ENCODE data around the gene SLC26A1. TPM values are rescaled to one million over a fixed set of nuclear protein-coding genes. Genes with fewer than 3 reads are reported as not detected.

SLC26A1 gene
- total and polyA plus RNA-seq, 8 donors, result 0.35 to 8.6 (median 5.2) TPM

DNA sequence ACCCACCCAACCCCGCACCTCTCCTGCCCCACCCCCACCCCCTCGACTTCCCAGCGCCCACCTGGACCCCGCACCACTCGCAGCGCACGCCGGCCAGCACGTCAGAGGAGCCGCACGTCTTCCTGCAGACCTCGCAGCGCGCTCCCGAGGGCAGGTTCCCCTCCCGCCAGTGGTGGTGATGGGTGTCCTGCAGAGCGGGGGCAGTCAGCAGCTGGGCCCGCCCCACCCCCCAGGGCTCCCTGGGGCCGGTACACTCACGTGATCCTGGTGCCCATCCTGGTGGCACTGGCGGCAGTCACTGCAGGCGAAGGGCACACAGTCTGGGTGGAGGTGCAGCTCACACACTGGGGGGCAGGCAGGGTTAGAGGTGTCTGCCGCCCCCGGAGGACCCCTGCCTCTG is 25.0 kb downstream of the SLC26A1 start:
- no peak overlapping the region for H3K27ac ChIP-seq
- intact Hi-C loops (cut with DNase I), result no loop called here
- no peaks in the 10 kb centered on the region for H3K9me3 ChIP-seq
- peaks cover 0 to 46% of the 10 kb centered on the region in 2 donors for H3K36me3 ChIP-seq
- no peak for ATAC-seq
- peaks cover 0 to 5% of the 10 kb centered on the region in 2 donors for H3K27me3 ChIP-seq
- peak in 1 of 4 donors; percentile 68 for DNase-seq
- TF ChIP-seq, protein P1, sequence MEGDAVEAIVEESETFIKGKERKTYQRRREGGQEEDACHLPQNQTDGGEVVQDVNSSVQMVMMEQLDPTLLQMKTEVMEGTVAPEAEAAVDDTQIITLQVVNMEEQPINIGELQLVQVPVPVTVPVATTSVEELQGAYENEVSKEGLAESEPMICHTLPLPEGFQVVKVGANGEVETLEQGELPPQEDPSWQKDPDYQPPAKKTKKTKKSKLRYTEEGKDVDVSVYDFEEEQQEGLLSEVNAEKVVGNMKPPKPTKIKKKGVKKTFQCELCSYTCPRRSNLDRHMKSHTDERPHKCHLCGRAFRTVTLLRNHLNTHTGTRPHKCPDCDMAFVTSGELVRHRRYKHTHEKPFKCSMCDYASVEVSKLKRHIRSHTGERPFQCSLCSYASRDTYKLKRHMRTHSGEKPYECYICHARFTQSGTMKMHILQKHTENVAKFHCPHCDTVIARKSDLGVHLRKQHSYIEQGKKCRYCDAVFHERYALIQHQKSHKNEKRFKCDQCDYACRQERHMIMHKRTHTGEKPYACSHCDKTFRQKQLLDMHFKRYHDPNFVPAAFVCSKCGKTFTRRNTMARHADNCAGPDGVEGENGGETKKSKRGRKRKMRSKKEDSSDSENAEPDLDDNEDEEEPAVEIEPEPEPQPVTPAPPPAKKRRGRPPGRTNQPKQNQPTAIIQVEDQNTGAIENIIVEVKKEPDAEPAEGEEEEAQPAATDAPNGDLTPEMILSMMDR (IDR thresholded peaks at IDR 0.05), result no peak
- peaks cover 12 to 24% of the 10 kb centered on the region in 2 donors for H3K4me1 ChIP-seq
- no peak overlapping the region for H3K4me3 ChIP-seq

DNA sequence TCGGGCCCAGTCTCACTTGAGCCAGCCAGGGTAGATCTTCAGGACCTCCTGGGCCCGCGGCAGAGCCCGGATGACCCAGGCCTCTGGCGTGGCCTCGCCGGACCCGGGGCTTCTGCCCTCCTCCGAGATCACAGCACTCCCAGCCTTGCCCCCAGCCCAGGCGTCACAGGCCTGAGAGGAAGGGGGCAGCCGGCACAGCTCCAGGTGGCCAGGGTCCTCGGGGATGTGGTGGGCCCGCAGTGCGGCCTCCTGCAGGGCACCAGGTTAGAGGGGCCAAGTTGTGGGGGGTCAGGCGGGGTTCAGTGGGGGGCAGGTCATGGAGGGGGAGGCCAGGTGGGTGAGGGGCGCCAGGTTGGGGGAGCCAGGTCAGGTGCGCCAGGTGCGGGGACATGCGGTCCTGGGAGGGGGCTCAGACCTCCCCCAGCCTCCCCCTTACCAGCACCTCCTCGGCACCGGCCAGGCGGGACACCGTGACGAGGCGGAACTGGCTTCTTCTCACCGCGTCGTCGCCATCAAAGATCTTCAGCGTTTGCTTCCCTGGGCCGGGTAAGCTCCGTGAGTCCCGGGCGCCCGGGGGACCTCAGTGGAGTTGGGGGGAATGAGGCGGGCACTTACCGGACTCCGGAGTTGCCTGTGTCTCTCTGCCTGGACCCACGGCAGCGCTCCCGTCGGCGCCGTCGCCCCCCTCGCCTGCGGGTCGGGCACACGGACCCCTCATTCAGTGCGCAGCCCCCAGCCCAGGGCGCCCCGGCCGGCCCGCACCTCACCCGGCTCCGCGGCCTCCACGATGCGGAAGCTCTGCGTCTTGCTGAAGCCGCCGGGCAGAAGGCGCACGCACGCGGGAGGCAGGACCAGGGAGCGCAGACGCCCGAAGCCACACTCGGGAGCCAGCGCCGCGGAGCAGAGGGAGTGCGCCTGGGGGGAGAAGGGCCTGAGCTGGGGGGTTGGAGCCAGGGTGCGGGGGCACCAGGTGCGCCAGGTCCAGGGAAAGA is 25.8 kb downstream of the SLC26A1 start:
- DNase-seq (peak in 1 of 4 donors; percentile 81), ATAC-seq (no peak)
- TF ChIP-seq, protein P1 (IDR thresholded peaks at IDR 0.05), result no peak
- Histone ChIP-seq H3K27me3 (peaks cover 0 to 5% of the 10 kb centered on the region in 2 donors), H3K9me3 (no peaks in the 10 kb centered on the region), H3K27ac (no peak overlapping the region), H3K4me1 (peaks cover 9 to 19% of the 10 kb centered on the region in 2 donors), H3K36me3 (peaks cover 0 to 54% of the 10 kb centered on the region in 2 donors), H3K4me3 (no peak overlapping the region)
- intact Hi-C loops (cut with DNase I), result no loop called here

DNA sequence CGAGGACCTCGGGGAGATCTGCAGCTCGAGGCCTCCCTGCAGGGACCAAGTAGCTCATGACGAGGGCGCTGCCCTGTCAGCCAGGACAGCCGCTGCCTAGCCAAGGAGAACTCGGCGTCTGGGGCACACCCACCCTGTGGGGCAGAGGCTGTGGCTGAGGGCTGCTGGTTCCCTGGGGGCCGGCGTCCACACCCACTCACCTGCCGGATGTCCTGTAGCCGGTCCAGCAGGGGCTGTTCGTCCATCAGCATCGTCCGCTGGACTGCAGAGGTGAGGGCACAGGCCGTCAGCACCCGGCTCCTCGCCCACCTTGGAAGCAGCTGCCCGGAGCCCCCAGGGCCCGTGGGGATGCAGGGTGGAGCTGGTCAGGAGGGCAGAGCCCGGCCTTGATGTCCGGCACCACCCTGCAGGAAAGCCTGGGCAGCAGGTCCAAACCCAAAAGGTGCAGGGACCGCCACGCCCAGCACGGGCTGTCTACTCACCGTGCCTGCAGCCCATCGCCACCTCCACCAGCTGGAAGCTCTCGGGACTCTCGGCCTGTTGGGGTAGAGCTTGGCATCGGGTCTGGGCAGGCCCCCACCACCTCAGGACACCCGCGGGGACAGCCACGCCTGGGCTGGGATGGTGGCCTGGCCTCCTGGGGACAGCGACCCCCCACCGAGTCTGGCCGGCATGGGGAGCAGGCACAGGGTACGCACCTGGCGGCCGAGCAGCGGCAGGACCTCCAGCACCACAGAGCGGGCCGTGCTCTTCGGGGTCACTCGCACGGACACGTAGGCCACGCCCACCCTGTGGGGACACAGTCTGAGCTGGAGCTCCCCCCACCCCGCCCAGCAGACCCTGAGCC is 26.7 kb downstream of the SLC26A1 start:
- Histone ChIP-seq H3K27ac (no peak overlapping the region), H3K36me3 (peaks cover 0 to 63% of the 10 kb centered on the region in 2 donors), H3K4me3 (no peak overlapping the region), H3K4me1 (peaks cover 0 to 9% of the 10 kb centered on the region in 2 donors), H3K27me3 (peaks cover 0 to 5% of the 10 kb centered on the region in 2 donors), H3K9me3 (no peaks in the 10 kb centered on the region)
- DNase-seq (peak in 1 of 4 donors; percentile 79), ATAC-seq (no peak)
- TF ChIP-seq, protein P1 (IDR thresholded peaks at IDR 0.05), result no peak
- intact Hi-C loops (cut with DNase I), result no loop called here

DNA sequence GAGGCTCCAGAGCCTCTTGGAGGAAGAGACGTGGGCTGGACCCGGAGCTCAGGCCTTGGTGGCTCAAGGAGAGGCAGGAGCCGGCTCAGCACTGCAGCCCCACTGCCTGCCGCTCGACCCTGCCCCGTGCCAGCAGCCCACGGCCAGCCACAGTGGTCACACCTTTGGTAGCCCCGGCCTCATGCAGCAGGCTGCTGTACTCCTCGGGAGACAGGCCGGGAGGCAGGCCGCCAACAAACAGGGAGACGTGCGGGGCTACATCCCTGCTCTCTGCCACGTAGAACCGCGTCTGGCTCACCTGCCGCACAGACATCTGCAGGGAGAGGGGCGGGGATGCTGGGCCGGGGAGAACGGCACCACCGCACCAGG is 27.5 kb downstream of the SLC26A1 start:
- Histone ChIP-seq H3K9me3 (no peaks in the 10 kb centered on the region), H3K27ac (no peak overlapping the region), H3K4me3 (no peak overlapping the region), H3K36me3 (peaks cover 0 to 71% of the 10 kb centered on the region in 2 donors), H3K4me1 (peaks cover 0 to 2% of the 10 kb centered on the region in 2 donors), H3K27me3 (peaks cover 0 to 5% of the 10 kb centered on the region in 2 donors)
- DNase-seq, result peak in 1 of 4 donors; percentile 71
- intact Hi-C loops (cut with DNase I), result no loop called here
- TF ChIP-seq, protein P1 (IDR thresholded peaks at IDR 0.05), result no peak
- ATAC-seq, result no peak
